GM12878 (cell line): ENCODE results near the gene RAI2.

Source experiments
- TCF12 ChIP-seq: IDR thresholded peaks from 2 replicates; pipeline ENCODE4 v1.6.1; 2011; ENCODE audit warnings: low read depth, mild to moderate bottlenecking, low read length
- TF ChIP-seq, protein P1 (sequence below): IDR thresholded peaks from 2 replicates; pipeline ENCODE4 v1.6.1; 2012; ENCODE audit warnings: mild to moderate bottlenecking, low read depth, low read length

DNA sequence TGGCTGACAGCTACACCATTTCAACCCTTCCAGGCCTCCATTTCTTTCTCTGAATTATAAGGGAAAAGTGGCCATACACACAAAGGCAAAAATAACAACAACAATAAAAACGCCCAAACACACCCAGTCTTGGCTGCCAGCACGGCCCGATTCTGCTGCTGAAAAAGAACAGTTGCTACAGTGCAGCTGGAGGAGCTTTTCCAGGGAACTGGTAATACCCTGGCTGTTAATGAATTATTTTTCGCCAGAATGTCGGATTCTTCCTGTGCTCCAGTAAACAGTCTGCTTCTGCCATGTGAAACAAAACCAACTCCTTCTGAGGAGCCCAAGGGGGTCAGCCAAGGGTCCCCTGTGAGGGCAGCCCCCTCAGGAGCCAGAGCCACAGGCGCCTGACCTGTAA lies 6.6 kb downstream of the RAI2 start:
- TF ChIP-seq TCF12 = no peak
- TF ChIP-seq, protein P1, sequence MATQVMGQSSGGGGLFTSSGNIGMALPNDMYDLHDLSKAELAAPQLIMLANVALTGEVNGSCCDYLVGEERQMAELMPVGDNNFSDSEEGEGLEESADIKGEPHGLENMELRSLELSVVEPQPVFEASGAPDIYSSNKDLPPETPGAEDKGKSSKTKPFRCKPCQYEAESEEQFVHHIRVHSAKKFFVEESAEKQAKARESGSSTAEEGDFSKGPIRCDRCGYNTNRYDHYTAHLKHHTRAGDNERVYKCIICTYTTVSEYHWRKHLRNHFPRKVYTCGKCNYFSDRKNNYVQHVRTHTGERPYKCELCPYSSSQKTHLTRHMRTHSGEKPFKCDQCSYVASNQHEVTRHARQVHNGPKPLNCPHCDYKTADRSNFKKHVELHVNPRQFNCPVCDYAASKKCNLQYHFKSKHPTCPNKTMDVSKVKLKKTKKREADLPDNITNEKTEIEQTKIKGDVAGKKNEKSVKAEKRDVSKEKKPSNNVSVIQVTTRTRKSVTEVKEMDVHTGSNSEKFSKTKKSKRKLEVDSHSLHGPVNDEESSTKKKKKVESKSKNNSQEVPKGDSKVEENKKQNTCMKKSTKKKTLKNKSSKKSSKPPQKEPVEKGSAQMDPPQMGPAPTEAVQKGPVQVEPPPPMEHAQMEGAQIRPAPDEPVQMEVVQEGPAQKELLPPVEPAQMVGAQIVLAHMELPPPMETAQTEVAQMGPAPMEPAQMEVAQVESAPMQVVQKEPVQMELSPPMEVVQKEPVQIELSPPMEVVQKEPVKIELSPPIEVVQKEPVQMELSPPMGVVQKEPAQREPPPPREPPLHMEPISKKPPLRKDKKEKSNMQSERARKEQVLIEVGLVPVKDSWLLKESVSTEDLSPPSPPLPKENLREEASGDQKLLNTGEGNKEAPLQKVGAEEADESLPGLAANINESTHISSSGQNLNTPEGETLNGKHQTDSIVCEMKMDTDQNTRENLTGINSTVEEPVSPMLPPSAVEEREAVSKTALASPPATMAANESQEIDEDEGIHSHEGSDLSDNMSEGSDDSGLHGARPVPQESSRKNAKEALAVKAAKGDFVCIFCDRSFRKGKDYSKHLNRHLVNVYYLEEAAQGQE = no peak
